AG09319 (cell line): ENCODE measurements around the gene GRPEL2.

Experiments
- DNase-seq: peaks from one replicate; pipeline ENCODE4 v3.0.0-alpha.2; 2010; ENCODE audit warnings: low read depth; ENCODE audit errors: extremely low read depth
- TF ChIP-seq, protein P1 (sequence below): IDR thresholded peaks from 2 replicates; pipeline ENCODE4 v1.5.1; 2011; ENCODE audit warnings: low read depth, mild to moderate bottlenecking, inconsistent platforms, low read length, moderate library complexity

GRPEL2 gene

DNA sequence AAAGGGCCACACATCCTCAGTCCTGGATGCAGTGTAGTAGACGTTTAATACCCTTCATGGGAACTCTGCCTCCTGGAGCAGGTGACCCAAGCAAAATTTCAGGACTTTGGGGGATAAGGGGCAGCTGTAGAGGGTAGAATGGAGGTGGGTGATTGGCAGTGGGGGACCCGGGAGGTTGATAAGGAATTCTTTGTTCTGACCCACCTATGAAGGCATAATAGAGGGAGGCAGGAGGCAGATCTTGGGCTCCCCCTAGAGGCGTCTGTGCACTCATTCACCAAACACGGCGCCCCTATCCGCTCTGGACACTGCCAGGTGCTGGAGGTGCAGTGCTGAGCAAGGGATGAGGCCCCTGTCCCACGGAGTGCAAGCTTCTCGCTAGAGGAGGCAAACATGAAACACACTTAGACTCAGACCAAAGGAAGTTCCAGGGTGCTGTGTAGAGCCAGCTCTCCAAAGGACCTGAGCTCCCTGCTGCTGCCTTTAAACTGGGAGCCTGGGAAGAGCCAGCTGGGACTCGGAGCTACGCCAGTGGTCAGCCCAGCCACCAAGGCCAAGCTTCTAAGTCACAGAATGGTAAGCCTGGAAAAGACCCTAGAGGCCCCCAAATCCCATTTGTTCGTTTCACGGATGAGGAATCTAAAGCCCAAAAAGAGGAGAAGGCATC, 26.1 kb downstream of the GRPEL2 start:
- DNase-seq: no peak
- TF ChIP-seq, protein P1, sequence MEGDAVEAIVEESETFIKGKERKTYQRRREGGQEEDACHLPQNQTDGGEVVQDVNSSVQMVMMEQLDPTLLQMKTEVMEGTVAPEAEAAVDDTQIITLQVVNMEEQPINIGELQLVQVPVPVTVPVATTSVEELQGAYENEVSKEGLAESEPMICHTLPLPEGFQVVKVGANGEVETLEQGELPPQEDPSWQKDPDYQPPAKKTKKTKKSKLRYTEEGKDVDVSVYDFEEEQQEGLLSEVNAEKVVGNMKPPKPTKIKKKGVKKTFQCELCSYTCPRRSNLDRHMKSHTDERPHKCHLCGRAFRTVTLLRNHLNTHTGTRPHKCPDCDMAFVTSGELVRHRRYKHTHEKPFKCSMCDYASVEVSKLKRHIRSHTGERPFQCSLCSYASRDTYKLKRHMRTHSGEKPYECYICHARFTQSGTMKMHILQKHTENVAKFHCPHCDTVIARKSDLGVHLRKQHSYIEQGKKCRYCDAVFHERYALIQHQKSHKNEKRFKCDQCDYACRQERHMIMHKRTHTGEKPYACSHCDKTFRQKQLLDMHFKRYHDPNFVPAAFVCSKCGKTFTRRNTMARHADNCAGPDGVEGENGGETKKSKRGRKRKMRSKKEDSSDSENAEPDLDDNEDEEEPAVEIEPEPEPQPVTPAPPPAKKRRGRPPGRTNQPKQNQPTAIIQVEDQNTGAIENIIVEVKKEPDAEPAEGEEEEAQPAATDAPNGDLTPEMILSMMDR: peak; percentile 81

DNA sequence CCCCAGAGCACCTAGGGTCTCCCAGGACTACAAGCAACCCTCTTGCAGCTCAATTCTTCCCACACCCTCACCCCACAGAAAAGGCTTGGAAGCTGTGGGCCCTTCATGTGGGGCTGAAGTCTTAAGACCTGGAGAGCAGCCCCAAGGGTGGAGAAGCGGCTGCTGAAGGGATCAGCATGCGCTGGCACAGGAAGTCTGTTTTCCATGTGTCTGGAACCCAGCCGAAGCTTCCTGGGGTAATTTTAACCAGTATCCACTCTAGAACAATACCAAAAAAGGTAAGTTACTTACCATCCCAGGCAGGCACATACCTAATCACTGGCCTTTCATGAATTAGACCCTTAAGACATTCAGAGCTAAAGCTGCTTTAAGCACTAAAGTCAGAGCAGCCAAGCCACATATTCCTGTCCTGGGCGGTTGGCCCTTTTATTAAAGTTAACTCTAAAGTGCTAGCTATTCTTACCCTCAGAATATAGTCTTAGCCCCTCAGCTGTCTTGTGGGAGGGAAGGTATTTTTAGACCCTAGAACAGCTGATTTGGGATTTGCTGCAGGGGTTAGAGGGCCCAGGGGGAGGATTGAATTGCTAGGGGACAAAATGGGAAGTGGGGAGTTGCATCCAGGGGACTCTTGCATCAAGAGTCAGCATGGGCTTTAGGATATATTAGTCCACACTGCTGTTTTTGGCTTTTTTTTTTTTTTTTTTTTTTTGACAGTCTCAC, 26.9 kb downstream of the GRPEL2 start:
- DNase-seq: no peak
- TF ChIP-seq, protein P1: no peak

DNA sequence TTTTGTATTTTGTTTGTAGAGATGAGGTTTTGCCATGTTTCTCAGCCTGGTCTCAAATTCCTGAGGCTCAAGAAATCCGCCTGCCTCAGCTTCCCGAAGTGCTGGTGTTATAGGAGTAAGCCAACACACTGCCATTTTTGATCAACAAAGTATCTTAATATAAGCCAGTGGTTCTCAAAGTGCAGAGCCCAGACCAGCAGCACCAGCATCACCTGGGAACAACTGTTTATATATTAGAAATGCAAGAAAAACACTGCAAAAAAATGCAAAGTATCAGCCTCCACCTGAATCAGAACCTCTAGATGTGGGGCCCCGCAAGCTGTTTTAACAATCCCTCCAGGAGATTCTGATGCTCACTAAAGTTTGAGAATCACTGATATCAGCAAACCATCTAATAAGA, 27.6 kb downstream of the GRPEL2 start:
- TF ChIP-seq, protein P1: no peak
- no peak for DNase-seq

DNA sequence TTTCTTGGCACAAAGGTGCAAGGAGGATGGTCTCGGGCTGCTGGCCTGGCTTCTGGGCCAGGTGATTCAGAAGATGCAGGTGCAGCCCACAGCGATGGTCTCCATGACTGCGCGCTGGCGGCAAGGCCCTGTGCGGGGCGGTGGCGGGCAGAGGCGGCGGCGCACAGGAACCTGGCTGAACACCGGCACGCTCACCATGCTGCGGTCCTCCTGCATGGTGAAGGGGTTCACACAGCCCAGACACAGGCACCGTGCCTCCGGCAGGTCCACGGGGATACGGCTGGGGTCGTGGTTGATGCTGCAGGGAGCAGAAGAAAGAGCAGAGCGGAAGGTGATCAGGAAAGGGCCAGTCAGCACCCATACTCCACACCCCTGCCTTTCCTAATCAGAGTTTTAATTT, 29.0 kb downstream of the GRPEL2 start:
- TF ChIP-seq, protein P1: no peak
- no peak for DNase-seq

DNA sequence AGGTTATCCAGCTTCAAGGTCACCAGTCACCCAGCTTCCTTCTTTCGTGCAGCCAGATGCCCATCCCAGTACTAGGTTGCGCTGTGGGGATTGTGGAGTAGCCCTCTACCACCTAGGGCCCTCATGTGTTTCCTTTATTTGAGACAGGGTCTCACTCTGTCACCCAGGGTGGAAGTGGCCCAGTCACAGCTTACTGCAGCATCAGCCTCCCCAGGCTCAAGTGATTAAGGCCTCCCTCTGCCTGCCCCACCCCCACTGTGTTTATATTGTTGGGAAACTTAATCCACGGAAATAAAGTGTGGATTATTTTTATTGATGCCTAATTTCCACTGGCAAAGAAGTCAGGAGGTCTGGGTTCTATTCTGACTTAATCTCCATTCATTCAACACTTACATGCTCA, 29.5 kb downstream of the GRPEL2 start:
- DNase-seq: no peak
- TF ChIP-seq, protein P1: no peak

DNA sequence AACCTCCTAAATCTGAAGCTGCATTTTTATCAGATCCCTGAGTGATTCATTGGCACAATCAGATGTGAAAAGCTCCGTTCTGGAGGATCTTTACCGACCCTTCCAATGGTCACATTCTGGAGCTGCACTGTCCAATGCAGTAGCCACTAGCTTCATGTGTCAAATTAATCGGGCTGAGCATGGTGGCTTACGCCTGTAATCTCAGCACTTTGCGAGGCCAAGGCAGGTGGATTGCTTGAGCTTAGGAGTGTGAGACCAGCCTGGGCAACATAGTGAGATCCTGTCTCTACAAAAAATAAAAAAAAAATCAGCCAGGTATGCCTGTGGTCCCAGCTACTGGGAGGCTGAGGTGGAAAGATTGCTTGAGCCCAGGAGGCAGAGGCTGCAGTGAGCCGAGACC, 30.1 kb downstream of the GRPEL2 start:
- DNase-seq: no peak
- TF ChIP-seq, protein P1: no peak

DNA sequence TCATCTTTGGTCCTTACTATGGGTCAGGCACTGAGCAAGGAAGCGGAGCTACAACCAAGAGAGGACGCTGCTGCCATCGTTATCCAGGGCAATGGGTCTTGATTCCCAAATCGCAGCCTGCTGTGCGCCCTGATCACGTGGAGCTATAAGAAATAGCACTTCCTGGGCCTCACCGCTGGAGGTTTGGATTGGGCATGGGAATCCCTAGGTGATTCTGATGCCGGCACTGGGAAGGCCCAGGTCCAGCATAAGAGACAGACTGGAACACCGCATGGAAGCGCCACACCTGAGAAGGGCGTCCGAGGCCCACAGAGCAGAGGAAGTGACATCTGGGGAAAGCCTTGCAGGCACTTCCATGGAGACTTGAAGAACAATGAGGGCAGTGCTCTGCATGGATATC, 30.8 kb downstream of the GRPEL2 start:
- DNase-seq: no peak
- TF ChIP-seq, protein P1: no peak
